Liver (tissue), 9 donors: ENCODE measurements around the gene APOBEC3G. TPM values are rescaled to one million over a fixed set of nuclear protein-coding genes. Genes with fewer than 3 reads are reported as not detected.

Source experiments
- DNase-seq: peaks from one replicate; pipeline ENCODE4 v3.0.0-alpha.2; 2017; ENCODE audit warnings: low spot score
- H3K27ac ChIP-seq, 2 donors: one replicate each; pipeline ENCODE4 v1.7.0; 2013; ENCODE audit warnings: inconsistent platforms in 2 of 2, low read length in 2 of 2, control low read depth in 1 of 2, low read depth in 1 of 2, mild to moderate bottlenecking in 1 of 2
- H3K27me3 ChIP-seq, 4 donors: one replicate each; pipeline versions ENCODE4 v1.6.1 to v1.7.0; 2013; ENCODE audit warnings: low read length in 3 of 4, inconsistent platforms in 1 of 4, mild to moderate bottlenecking in 1 of 4, moderate library complexity in 1 of 4; ENCODE audit not compliant: control insufficient read depth in 4 of 4, insufficient read depth in 4 of 4
- H3K36me3 ChIP-seq, 4 donors: one replicate each; pipeline versions ENCODE4 v1.6.1 to v1.7.0; 2013; ENCODE audit warnings: low read length in 3 of 4, mild to moderate bottlenecking in 3 of 4, low read depth in 1 of 4, moderate library complexity in 1 of 4; ENCODE audit not compliant: control insufficient read depth in 4 of 4, insufficient read depth in 3 of 4
- H3K4me1 ChIP-seq, 4 donors: one replicate each; pipeline versions ENCODE4 v1.6.1 to v1.7.0; 2013; ENCODE audit warnings: low read length in 3 of 4, mild to moderate bottlenecking in 3 of 4, moderate library complexity in 1 of 4; ENCODE audit not compliant: control insufficient read depth in 4 of 4, insufficient read depth in 4 of 4
- H3K4me3 ChIP-seq, 3 donors: one replicate each; pipeline versions ENCODE4 v1.6.1 to v1.7.0; 2013; ENCODE audit warnings: low read length in 3 of 3, control low read depth in 1 of 3, low read depth in 1 of 3, mild to moderate bottlenecking in 1 of 3
- H3K9ac ChIP-seq, 2 donors: one replicate each; pipeline ENCODE4 v1.7.0; 2013; ENCODE audit warnings: low read length in 2 of 2, mild to moderate bottlenecking in 2 of 2, moderate library complexity in 2 of 2, control low read depth in 1 of 2, low read depth in 1 of 2
- H3K9me3 ChIP-seq, 4 donors: one replicate each; pipeline versions ENCODE4 v1.6.1 to v1.7.0; 2013; ENCODE audit warnings: low read length in 3 of 4; ENCODE audit not compliant: control insufficient read depth in 4 of 4
- ATF3 ChIP-seq: IDR thresholded peaks from 2 replicates; pipeline ENCODE4 v1.6.1; 2016; ENCODE audit warnings: antibody characterized with exemption
- CTCF ChIP-seq: fragments of 150-350 bp; IDR thresholded peaks from 2 replicates; pipeline ENCODE4 v1.5.1; 2017; ENCODE audit warnings: improper control_type of control experiment, low read depth, low read length; ENCODE audit not compliant: missing input control
- EGR1 ChIP-seq, 2 donors: IDR thresholded peaks; 2 replicates each; pipeline ENCODE4 v1.6.1; 2016 to 2018; ENCODE audit warnings: antibody characterized with exemption in 2 of 2, low read depth in 2 of 2
- FOXA1 ChIP-seq: IDR thresholded peaks from 2 replicates; pipeline ENCODE4 v1.6.1; 2016; ENCODE audit warnings: antibody characterized with exemption
- FOXA2 ChIP-seq: IDR thresholded peaks from 2 replicates; pipeline ENCODE4 v1.6.1; 2016; ENCODE audit warnings: antibody characterized with exemption
- GABPA ChIP-seq, 2 donors: IDR thresholded peaks in 1 of 2; conservative IDR thresholded peaks in 1 of 2; 2 replicates each; pipeline ENCODE4 v1.6.1; 2016; ENCODE audit warnings: antibody characterized with exemption in 2 of 2, mild to moderate bottlenecking in 1 of 2, moderate library complexity in 1 of 2
- HNF4A ChIP-seq, 2 donors: conservative IDR thresholded peaks; 2 replicates each; pipeline ENCODE4 v1.6.1; 2016; ENCODE audit warnings: antibody characterized with exemption in 2 of 2, mild to moderate bottlenecking in 2 of 2
- HNF4G ChIP-seq: IDR thresholded peaks from 2 replicates; pipeline ENCODE4 v1.6.1; 2016; ENCODE audit warnings: antibody characterized with exemption
- JUND ChIP-seq, 2 donors: IDR thresholded peaks; 2 replicates each; pipeline ENCODE4 v1.6.1; 2016; ENCODE audit warnings: antibody characterized with exemption in 2 of 2
- MAX ChIP-seq: IDR thresholded peaks from 2 replicates; pipeline ENCODE4 v1.6.1; 2016; ENCODE audit warnings: antibody characterized with exemption
- NR2F2 ChIP-seq: IDR thresholded peaks from 2 replicates; pipeline ENCODE4 v1.6.1; 2016; ENCODE audit warnings: antibody characterized with exemption
- RAD21 ChIP-seq, 2 donors: IDR thresholded peaks; 2 replicates each; pipeline ENCODE4 v1.6.1; 2016; ENCODE audit warnings: antibody characterized with exemption in 2 of 2, mild to moderate bottlenecking in 2 of 2
- REST ChIP-seq: IDR thresholded peaks from 2 replicates; pipeline ENCODE4 v1.6.1; 2016; ENCODE audit warnings: antibody characterized with exemption, mild to moderate bottlenecking
- RXRA ChIP-seq, 2 donors: IDR thresholded peaks; 2 replicates each; pipeline ENCODE4 v1.6.1; 2017 to 2018; ENCODE audit warnings: antibody characterized with exemption in 2 of 2, mild to moderate bottlenecking in 1 of 2
- SP1 ChIP-seq: IDR thresholded peaks from 2 replicates; pipeline ENCODE4 v1.6.1; 2018; ENCODE audit warnings: antibody characterized with exemption, mild to moderate bottlenecking
- TAF1 ChIP-seq: conservative IDR thresholded peaks from 2 replicates; pipeline ENCODE4 v1.6.1; 2016; ENCODE audit warnings: antibody characterized with exemption, mild to moderate bottlenecking
- YY1 ChIP-seq: IDR thresholded peaks from 2 replicates; pipeline ENCODE4 v1.6.1; 2016; ENCODE audit warnings: antibody characterized with exemption, mild to moderate bottlenecking
- ZBTB33 ChIP-seq: IDR thresholded peaks from 2 replicates; pipeline ENCODE4 v1.6.1; 2016; ENCODE audit warnings: antibody characterized with exemption
- WGBS: extraction: QIAGEN DNeasy Blood & Tissue Kit; methylation state at CpG from one replicate; pipeline ENCODE4 v1.1.7; 2013; 5-methylcytosine and 5-hydroxymethylcytosine counted together
- polyA plus RNA-seq, 2 donors: library from polyadenylated mRNA; stranded (reverse) in 1 of 2; unstranded in 1 of 2; fragments of 200-250 nt in 1 of 2; fragments of >200 nt in 1 of 2; fragmentation: Nextera tagmentation in 1 of 2; extraction: Ambion mirVana in 1 of 2; gene quantifications; one replicate each; pipeline versions ENCODE4 v1.2.1 to v1.2.3, GENCODE V29; 2013 to 2015
- total RNA-seq, 2 donors: library from RNA; depleted of rRNA; stranded (reverse); fragments of >200 nt; gene quantifications; one replicate each; pipeline ENCODE4 v1.2.3, GENCODE V29; 2014
- donor health status: healthy.
- donor health status: healthy.
- donor health status: healthy.
- donor health status: healthy.
- donor health status: healthy.

APOBEC3G gene
- total and polyA plus RNA-seq, 4 donors = 1.9 to 9.2 (median 2.9) TPM

GRCh38 chr22:39110631-39111561 lies 33.8 kb downstream of the APOBEC3G start:
- no peak overlapping the region for H3K27ac ChIP-seq
- TF ChIP-seq FOXA1 (no peak), REST (no peak), HNF4A (conservative IDR thresholded peaks at IDR 0.05) (no peak), CTCF (no peak), RAD21 (IDR thresholded peaks at IDR 0.05) (no peak), GABPA (IDR thresholded peaks at IDR 0.05 in 1 of 2, conservative IDR thresholded peaks at IDR 0.05 in 1 of 2) (no peak), JUND (IDR thresholded peaks at IDR 0.05) (no peak), YY1 (no peak), ATF3 (no peak), NR2F2 (no peak), EGR1 (IDR thresholded peaks at IDR 0.05; ENCODE audit: low read depth in 2 of 2) (no peak), ZBTB33 (no peak), RXRA (IDR thresholded peaks at IDR 0.05) (no peak), FOXA2 (no peak), MAX (no peak), TAF1 (no peak), SP1 (no peak), HNF4G (no peak)
- no peaks in the 10 kb centered on the region for H3K27me3 ChIP-seq
- 76% methylated on average over 15 of the region's 15 CpGs for WGBS
- H3K9ac ChIP-seq = no peak overlapping the region
- DNase-seq = no peak
- H3K4me3 ChIP-seq = no peak overlapping the region
- no peaks in the 10 kb centered on the region for H3K9me3 ChIP-seq
- no peaks in the 10 kb centered on the region for H3K4me1 ChIP-seq
- no peaks in the 10 kb centered on the region for H3K36me3 ChIP-seq
